K562 (cell line): ENCODE results near the gene NEUROD2. TPM values are rescaled to one million over a fixed set of nuclear protein-coding genes. Genes with fewer than 3 reads are reported as not detected.

Experiments used
- ATAC-seq: fragments of 200-7000 bp; cut with Tn5 transposase; 3 replicates; pipeline ENCODE4 v1.9.1; 2020; ENCODE audit warnings: moderate library complexity
- BruUV-seq: library from RNA; stranded (reverse); fragments of 400-500 nt; replicated peaks from 2 replicates; lab custom pipeline; 2021; lab: Mats Ljungman, UMichigan
- CTCF ChIA-PET: fragments of 300-600 bp; formaldehyde crosslinking; extraction: SDS; loops from one replicate; lab custom pipeline; 2021; ENCODE audit warnings: low intra/inter-chr PET ratio; lab: Yijun Ruan, JAX
- POLR2A ChIA-PET: fragments of 300-600, 350-650 bp; sonication (Branson Sonifier 250); formaldehyde crosslinking; extraction: SDS; loops from one replicate; lab custom pipeline; 2021; ENCODE audit warnings: antibody characterized with exemption, inconsistent platforms; lab: Yijun Ruan, JAX
- DNase-seq, 4 experiments: peaks; one replicate each; pipeline versions ENCODE4 v3.0.0 to v3.0.0-alpha.2; 2011 to 2018; ENCODE audit warnings: low spot score in 3 of 4, mixed read lengths in 3 of 4; ENCODE audit errors: extremely low read depth in 1 of 4
- FAIRE-seq: peaks from 2 replicates; lab custom pipeline; 2011; peaks lifted over from hg19 to GRCh38; lab: Jason Lieb, UNC
- H2AFZ ChIP-seq: 2 replicates; pipeline ENCODE4 v1.6.0; 2011; ENCODE audit warnings: low read depth, low read length, control low read depth, inconsistent platforms
- H3K27ac ChIP-seq: fragments of 200-600 bp; 3 replicates; pipeline ENCODE4 v1.8.0; 2011; ENCODE audit warnings: low read depth, mild to moderate bottlenecking, control low read depth, inconsistent platforms, low read length, moderate library complexity, mixed read lengths; ENCODE audit errors: extremely low read depth
- H3K27me3 ChIP-seq, 2 experiments: fragments of 300-600 bp in 1 of 2; 2 replicates in 1 of 2; 3 replicates in 1 of 2; pipeline versions ENCODE4 v1.6.0 to v1.8.0; 2011; ENCODE audit warnings: inconsistent platforms in 2 of 2, low read length in 2 of 2, mild to moderate bottlenecking in 1 of 2, mixed read lengths in 1 of 2, moderate library complexity in 1 of 2; ENCODE audit not compliant: control insufficient read depth in 2 of 2, insufficient read depth in 2 of 2
- H3K36me3 ChIP-seq: fragments of 300-600 bp; 3 replicates; pipeline ENCODE4 v1.8.0; 2011; ENCODE audit warnings: mild to moderate bottlenecking, low read length, inconsistent platforms; ENCODE audit not compliant: control insufficient read depth, insufficient read depth
- H3K4me1 ChIP-seq, 2 experiments: fragments of 200-600 bp in 1 of 2; replicated peaks in 1 of 2; 2 replicates in 1 of 2; 3 replicates in 1 of 2; pipeline versions ENCODE4 v1.5.1 to v1.8.0; 2011; ENCODE audit warnings: inconsistent platforms in 2 of 2, low read length in 2 of 2, mild to moderate bottlenecking in 1 of 2, mixed read lengths in 1 of 2, moderate library complexity in 1 of 2; ENCODE audit not compliant: control insufficient read depth in 2 of 2, insufficient read depth in 2 of 2
- H3K4me2 ChIP-seq: 2 replicates; pipeline ENCODE4 v1.6.1; 2011; ENCODE audit warnings: low read length, control low read depth, inconsistent platforms, mixed read lengths; ENCODE audit not compliant: insufficient read depth
- H3K4me3 ChIP-seq: fragments of 200-600 bp; sonication (generic), shearing (Covaris generic); 2 replicates; pipeline ENCODE4 v1.5.1; 2016; ENCODE audit warnings: control low read depth, inconsistent platforms
- H3K79me2 ChIP-seq: fragments of 200-600 bp; 3 replicates; pipeline ENCODE4 v1.8.0; 2011; ENCODE audit warnings: low read length, inconsistent platforms; ENCODE audit not compliant: control insufficient read depth, insufficient read depth
- H3K9ac ChIP-seq, 2 experiments: 2 replicates each; pipeline versions ENCODE4 v1.6.0 to v1.6.1; 2011; ENCODE audit warnings: low read depth in 2 of 2, low read length in 2 of 2, control low read depth in 1 of 2, inconsistent platforms in 1 of 2, mild to moderate bottlenecking in 1 of 2, mixed read lengths in 1 of 2; ENCODE audit not compliant: insufficient read depth in 1 of 2
- H3K9me1 ChIP-seq: one replicate; pipeline ENCODE4 v1.6.0; 2011; ENCODE audit warnings: inconsistent platforms, mild to moderate bottlenecking, low read length, moderate library complexity; ENCODE audit not compliant: control insufficient read depth, insufficient read depth
- H3K9me3 ChIP-seq: replicated peaks from 2 replicates; pipeline ENCODE4 v1.5.1; 2011; ENCODE audit warnings: low read depth, low read length, inconsistent platforms; ENCODE audit not compliant: control insufficient read depth, insufficient read depth
- H4K20me1 ChIP-seq: replicated peaks from 2 replicates; pipeline ENCODE4 v1.6.1; 2011; ENCODE audit warnings: low read length, inconsistent platforms, mixed read lengths; ENCODE audit not compliant: control insufficient read depth, insufficient read depth
- MIER1 ChIP-seq: fragments of 450-650 bp; IDR thresholded peaks from 2 replicates; pipeline ENCODE4 v1.6.1; 2016; ENCODE audit warnings: antibody characterized with exemption, mild to moderate bottlenecking, low read depth
- NFIC ChIP-seq: fragments of 450-650 bp; IDR thresholded peaks from 2 replicates; pipeline ENCODE4 v1.6.1; 2017; ENCODE audit warnings: mild to moderate bottlenecking, inconsistent platforms
- POLR2A ChIP-seq: fragments of 450-650 bp; conservative IDR thresholded peaks from 2 replicates; pipeline ENCODE4 v1.6.1; 2016
- SREBF1 ChIP-seq: fragments of 150-350 bp; IDR thresholded peaks from 2 replicates; pipeline ENCODE4 v1.6.1; 2014; ENCODE audit warnings: antibody characterized with exemption, low read depth, low read length, borderline replicate concordance
- USF1 ChIP-seq: sonication (generic); formaldehyde crosslinking; IDR thresholded peaks from 2 replicates; pipeline ENCODE4 v1.9.0; 2022; ENCODE audit warnings: mild to moderate bottlenecking, missing genetic modification reagents
- WGBS: fragments of 100-300 bp; shearing (Covaris generic); methylation state at CpG from one replicate; pipeline ENCODE4 v1.1.6; 2016; ENCODE audit warnings: low coverage, mixed read lengths; ENCODE audit not compliant: insufficient coverage; ENCODE audit errors: missing lambda C conversion rate; 5-methylcytosine and 5-hydroxymethylcytosine counted together
- in situ Hi-C: fragments of 300-500 bp; cut with MboI; formaldehyde crosslinking; loops from 4 replicates; pipeline ENCODE4 v1.15.0; 2018; ENCODE audit warnings: inconsistent platforms, mixed read lengths
- intact Hi-C: fragments of 100-400 bp; cut with micrococcal nuclease; formaldehyde crosslinking; loops from 2 replicates; pipeline ENCODE4 v1.14.2; 2022
- polyA plus RNA-seq, 8 experiments: library from polyadenylated mRNA; depleted of rRNA in 4 of 8; stranded (reverse) in 5 of 8; unstranded in 3 of 8; fragments of >200 nt; fragmentation: Nextera tagmentation in 2 of 8; fragmentation: Illumina TruSeq in 1 of 8; extraction: Ambion mirVana in 2 of 8; extraction: Trizol in 1 of 8; gene quantifications; 2 replicates each; pipeline versions ENCODE4 v1.2.1 to v1.2.3, GENCODE V29; 2011 to 2014; ENCODE audit warnings: inconsistent platforms in 1 of 8, missing spikeins in 1 of 8
- total RNA-seq, 7 experiments: library from RNA; depleted of rRNA in 6 of 7; stranded (reverse); fragments of >200 nt in 6 of 7; fragmentation: Illumina TruSeq in 2 of 7; extraction: Trizol in 2 of 7; gene quantifications; 2 replicates each; pipeline versions ENCODE4 v1.2.1 to v1.2.3, GENCODE V29; 2011 to 2021; ENCODE audit warnings: low replicate concordance in 1 of 7
- TF ChIP-seq, protein P1 (sequence below): sonication (generic); formaldehyde crosslinking; IDR thresholded peaks from 2 replicates; pipeline ENCODE4 v1.8.1; 2022; ENCODE audit warnings: missing genetic modification reagents

NEUROD2 gene
- total and polyA plus RNA-seq, 9 of the 15 experiments (the other 6 are each of a cell fraction or from before 2014, with no cell fraction given) = not detected

DNA sequence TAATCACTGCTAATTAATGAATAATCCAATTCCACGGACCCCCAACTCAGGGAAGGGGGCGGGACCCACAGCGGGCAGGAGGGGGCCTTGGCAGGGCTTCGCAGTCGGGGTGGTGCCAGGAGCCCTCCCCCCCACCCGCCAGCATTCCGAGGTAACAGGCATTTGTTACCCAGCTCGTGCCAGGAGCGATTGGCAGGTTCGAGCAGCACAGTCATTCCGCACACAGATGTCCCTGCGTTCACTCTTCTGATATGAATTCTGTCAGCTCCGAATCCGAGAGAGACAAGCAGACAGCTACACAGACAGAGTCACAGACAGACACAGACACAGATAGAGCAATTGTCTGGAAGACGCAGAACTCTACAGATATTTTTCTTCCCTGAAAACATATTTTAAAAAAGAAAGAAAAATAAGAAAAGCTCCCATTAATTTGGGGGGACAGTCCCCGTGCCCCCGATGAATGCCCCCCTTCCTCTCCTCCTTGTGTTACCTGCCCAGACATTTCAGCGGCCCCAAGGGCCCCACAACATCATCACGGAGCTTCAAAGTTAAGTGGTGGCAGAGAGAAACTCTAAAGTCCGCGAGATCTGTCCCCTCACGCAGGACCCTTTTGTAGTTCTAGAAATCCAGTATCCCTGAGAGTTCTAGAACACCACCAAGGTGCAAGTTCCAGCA is 10.2 kb downstream of the NEUROD2 start:
- H2AFZ ChIP-seq = no peak overlapping the region
- H3K9ac ChIP-seq = no peak overlapping the region
- FAIRE-seq (no peak), ATAC-seq (no peak), DNase-seq (no peak)
- H3K9me3 ChIP-seq = no peaks in the 10 kb centered on the region
- ChIA-PET POLR2A (no interaction called here), CTCF (no interaction called here)
- intact Hi-C loops (no loop called here), in situ Hi-C loops (no loop called here)
- no peaks in the 10 kb centered on the region for H3K9me1 ChIP-seq
- H3K4me3 ChIP-seq = no peak overlapping the region
- peaks cover 47 to 68% of the 10 kb centered on the region in 2 experiments for H3K27me3 ChIP-seq
- peaks cover 0 to 24% of the 10 kb centered on the region in 2 experiments; a peak in 1 of 5 replicates for H3K4me1 ChIP-seq
- no peaks in the 10 kb centered on the region for H3K36me3 ChIP-seq
- H3K79me2 ChIP-seq = no peaks in the 10 kb centered on the region
- H4K20me1 ChIP-seq = peaks cover 2% of the 10 kb centered on the region
- WGBS = 4% methylated on average over 18 of the region's 22 CpGs
- BruUV-seq = no TSS peak
- H3K27ac ChIP-seq = no peak overlapping the region
- H3K4me2 ChIP-seq = no peak overlapping the region
- no peak for TF ChIP-seq USF1 (CRISPR knock-in tag)
- no peak for TF ChIP-seq POLR2A
- TF ChIP-seq, protein P1, sequence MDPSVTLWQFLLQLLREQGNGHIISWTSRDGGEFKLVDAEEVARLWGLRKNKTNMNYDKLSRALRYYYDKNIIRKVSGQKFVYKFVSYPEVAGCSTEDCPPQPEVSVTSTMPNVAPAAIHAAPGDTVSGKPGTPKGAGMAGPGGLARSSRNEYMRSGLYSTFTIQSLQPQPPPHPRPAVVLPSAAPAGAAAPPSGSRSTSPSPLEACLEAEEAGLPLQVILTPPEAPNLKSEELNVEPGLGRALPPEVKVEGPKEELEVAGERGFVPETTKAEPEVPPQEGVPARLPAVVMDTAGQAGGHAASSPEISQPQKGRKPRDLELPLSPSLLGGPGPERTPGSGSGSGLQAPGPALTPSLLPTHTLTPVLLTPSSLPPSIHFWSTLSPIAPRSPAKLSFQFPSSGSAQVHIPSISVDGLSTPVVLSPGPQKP (CRISPR knock-in tag) = no peak
- no peak for TF ChIP-seq MIER1
- TF ChIP-seq SREBF1 = no peak
- no peak for TF ChIP-seq NFIC
